PC-3 (cell line): ENCODE results near the gene MACROD2. TPM values are rescaled to one million over a fixed set of nuclear protein-coding genes. Genes with fewer than 3 reads are reported as not detected.

Experiments used
- ATAC-seq: fragments of 200-7000 bp; cut with Tn5 transposase; 2 replicates; pipeline ENCODE4 v1.9.1; 2020; ENCODE audit warnings: mild to moderate bottlenecking, moderate library complexity
- BruUV-seq: library from RNA; stranded (reverse); fragments of 400-500 nt; replicated peaks from 2 replicates; lab custom pipeline; 2021; lab: Mats Ljungman, UMichigan
- CTCF ChIA-PET: fragments of 300-600 bp; sonication (Branson Sonifier 250); formaldehyde crosslinking; loops from one replicate; lab custom pipeline; 2022; ENCODE audit warnings: antibody characterized with exemption; lab: Charles Lee
- POLR2A ChIA-PET: fragments of 300-600 bp; sonication (Branson Sonifier 250); formaldehyde crosslinking; loops from one replicate; lab custom pipeline; 2022; ENCODE audit warnings: antibody characterized with exemption; ENCODE audit not compliant: unreplicated experiment; lab: Charles Lee
- DNase-seq: peaks from one replicate; pipeline ENCODE4 v3.0.0-alpha.2; 2015
- H2AFZ ChIP-seq: fragments of 300-600 bp; sonication (generic); 2 replicates; pipeline ENCODE4 v1.6.0; 2016; ENCODE audit warnings: antibody characterized with exemption, low read length
- H3F3A ChIP-seq: fragments of 300-600 bp; sonication (generic); one replicate; pipeline ENCODE4 v1.6.0; 2017; ENCODE audit warnings: antibody characterized with exemption, low read length, control low read depth, mild to moderate bottlenecking; ENCODE audit not compliant: unreplicated experiment
- H3K27ac ChIP-seq: fragments of 300-600 bp; sonication (generic); 2 replicates; pipeline ENCODE4 v1.5.1; 2016; ENCODE audit warnings: mild to moderate bottlenecking, low read length
- H3K27me3 ChIP-seq: fragments of 300-600 bp; sonication (generic); 2 replicates; pipeline ENCODE4 v1.6.1; 2016; ENCODE audit warnings: low read length, mixed read lengths
- H3K36me3 ChIP-seq: fragments of 300-600 bp; sonication (generic); 2 replicates; pipeline ENCODE4 v1.6.1; 2016; ENCODE audit warnings: low read depth, mixed run types, low read length, mixed read lengths
- H3K4me1 ChIP-seq: fragments of 300-600 bp; sonication (generic); 2 replicates; pipeline ENCODE4 v1.5.1; 2016; ENCODE audit warnings: low read length; ENCODE audit not compliant: insufficient read depth
- H3K4me2 ChIP-seq: fragments of 300-600 bp; sonication (generic); 2 replicates; pipeline ENCODE4 v1.6.0; 2016; ENCODE audit warnings: low read length
- H3K4me3 ChIP-seq: fragments of 300-600 bp; sonication (generic); 2 replicates; pipeline ENCODE4 v1.5.1; 2016; ENCODE audit warnings: mild to moderate bottlenecking, low read length, mixed read lengths
- H3K79me2 ChIP-seq: fragments of 300-600 bp; sonication (generic); 2 replicates; pipeline ENCODE4 v1.6.1; 2017; ENCODE audit warnings: low read length, mixed read lengths
- H3K9ac ChIP-seq: fragments of 300-600 bp; sonication (generic); 2 replicates; pipeline ENCODE4 v1.6.0; 2016; ENCODE audit warnings: mild to moderate bottlenecking, low read length
- H3K9me2 ChIP-seq: fragments of 300-600 bp; sonication (generic); replicated peaks from 2 replicates; pipeline ENCODE4 v1.6.1; 2016; ENCODE audit warnings: mixed run types, low read length, mixed read lengths
- H3K9me3 ChIP-seq: fragments of 300-600 bp; sonication (generic); 2 replicates; pipeline ENCODE4 v1.6.1; 2016; ENCODE audit warnings: low read length, mixed read lengths
- H4K20me1 ChIP-seq: fragments of 300-600 bp; sonication (generic); 2 replicates; pipeline ENCODE4 v1.6.1; 2016; ENCODE audit warnings: low read length, mixed read lengths
- EZH2 ChIP-seq: fragments of 300-600 bp; sonication (generic); IDR thresholded peaks from one replicate; pipeline ENCODE4 v1.6.1; 2017; ENCODE audit warnings: antibody characterized with exemption, mild to moderate bottlenecking, low read length; ENCODE audit not compliant: unreplicated experiment
- EZH2phosphoT487 ChIP-seq: fragments of 300-600 bp; sonication (generic); IDR thresholded peaks from 2 replicates; pipeline ENCODE4 v1.6.1; 2018; ENCODE audit warnings: mild to moderate bottlenecking, antibody characterized with exemption, low read length, borderline replicate concordance
- intact Hi-C: fragments of 100-400 bp; cut with micrococcal nuclease; formaldehyde crosslinking; loops from 2 replicates; pipeline ENCODE4 v1.9.0; 2023
- total RNA-seq: library from RNA; depleted of rRNA; stranded (reverse); fragments of >200 nt; gene quantifications from 2 replicates; pipeline ENCODE4 v1.2.3, GENCODE V29; 2014
- TF ChIP-seq, protein P1 (sequence below): fragments of 300-600 bp; sonication (generic); conservative IDR thresholded peaks from 2 replicates; pipeline ENCODE4 v1.5.1; 2017; ENCODE audit warnings: antibody characterized with exemption, low read depth, mild to moderate bottlenecking, low read length

The MACROD2 gene
- total RNA-seq, 1 experiment from 2014 or later = 3.1 TPM

DNA sequence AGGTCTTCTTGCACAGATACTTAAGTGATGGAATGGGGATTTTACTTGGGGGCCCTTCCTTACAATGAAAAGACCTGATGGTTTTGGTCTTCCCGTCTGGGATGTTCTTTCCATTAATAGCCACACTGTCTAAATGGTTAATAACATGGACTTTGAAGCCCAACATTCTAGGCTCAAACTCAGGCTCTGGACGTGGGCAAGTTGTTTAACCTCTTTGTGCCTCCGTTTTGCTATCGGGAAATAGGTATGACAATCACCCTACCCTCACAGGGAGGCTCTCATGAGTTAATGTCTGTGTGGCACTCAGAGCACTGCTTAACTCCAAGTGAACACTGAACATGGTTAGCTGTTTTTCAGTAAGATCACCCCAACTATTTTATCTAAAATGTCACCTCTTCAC, 702.8 kb downstream of the MACROD2 start:
- H3K27ac ChIP-seq = no peak overlapping the region
- TF ChIP-seq EZH2phosphoT487 (no peak), EZH2 (no peak)
- TF ChIP-seq, protein P1, sequence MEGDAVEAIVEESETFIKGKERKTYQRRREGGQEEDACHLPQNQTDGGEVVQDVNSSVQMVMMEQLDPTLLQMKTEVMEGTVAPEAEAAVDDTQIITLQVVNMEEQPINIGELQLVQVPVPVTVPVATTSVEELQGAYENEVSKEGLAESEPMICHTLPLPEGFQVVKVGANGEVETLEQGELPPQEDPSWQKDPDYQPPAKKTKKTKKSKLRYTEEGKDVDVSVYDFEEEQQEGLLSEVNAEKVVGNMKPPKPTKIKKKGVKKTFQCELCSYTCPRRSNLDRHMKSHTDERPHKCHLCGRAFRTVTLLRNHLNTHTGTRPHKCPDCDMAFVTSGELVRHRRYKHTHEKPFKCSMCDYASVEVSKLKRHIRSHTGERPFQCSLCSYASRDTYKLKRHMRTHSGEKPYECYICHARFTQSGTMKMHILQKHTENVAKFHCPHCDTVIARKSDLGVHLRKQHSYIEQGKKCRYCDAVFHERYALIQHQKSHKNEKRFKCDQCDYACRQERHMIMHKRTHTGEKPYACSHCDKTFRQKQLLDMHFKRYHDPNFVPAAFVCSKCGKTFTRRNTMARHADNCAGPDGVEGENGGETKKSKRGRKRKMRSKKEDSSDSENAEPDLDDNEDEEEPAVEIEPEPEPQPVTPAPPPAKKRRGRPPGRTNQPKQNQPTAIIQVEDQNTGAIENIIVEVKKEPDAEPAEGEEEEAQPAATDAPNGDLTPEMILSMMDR = no peak
- CTCF ChIA-PET = no interaction called here
- H3K9ac ChIP-seq = no peak overlapping the region
- ATAC-seq (no peak), DNase-seq (no peak)
- no peaks in the 10 kb centered on the region for H3K9me2 ChIP-seq
- BruUV-seq = no TSS peak
- intact Hi-C loops = no loop called here
- no peaks in the 10 kb centered on the region for H3K79me2 ChIP-seq
- no peak overlapping the region for H2AFZ ChIP-seq
- H3F3A ChIP-seq = no peaks in the 10 kb centered on the region
- no peaks in the 10 kb centered on the region for H4K20me1 ChIP-seq
- H3K27me3 ChIP-seq = no peaks in the 10 kb centered on the region
- POLR2A ChIA-PET = no interaction called here
- peaks cover 12% of the 10 kb centered on the region for H3K4me1 ChIP-seq
- H3K9me3 ChIP-seq = no peaks in the 10 kb centered on the region
- H3K4me2 ChIP-seq = no peak overlapping the region
- no peak overlapping the region for H3K4me3 ChIP-seq
- no peaks in the 10 kb centered on the region for H3K36me3 ChIP-seq

DNA sequence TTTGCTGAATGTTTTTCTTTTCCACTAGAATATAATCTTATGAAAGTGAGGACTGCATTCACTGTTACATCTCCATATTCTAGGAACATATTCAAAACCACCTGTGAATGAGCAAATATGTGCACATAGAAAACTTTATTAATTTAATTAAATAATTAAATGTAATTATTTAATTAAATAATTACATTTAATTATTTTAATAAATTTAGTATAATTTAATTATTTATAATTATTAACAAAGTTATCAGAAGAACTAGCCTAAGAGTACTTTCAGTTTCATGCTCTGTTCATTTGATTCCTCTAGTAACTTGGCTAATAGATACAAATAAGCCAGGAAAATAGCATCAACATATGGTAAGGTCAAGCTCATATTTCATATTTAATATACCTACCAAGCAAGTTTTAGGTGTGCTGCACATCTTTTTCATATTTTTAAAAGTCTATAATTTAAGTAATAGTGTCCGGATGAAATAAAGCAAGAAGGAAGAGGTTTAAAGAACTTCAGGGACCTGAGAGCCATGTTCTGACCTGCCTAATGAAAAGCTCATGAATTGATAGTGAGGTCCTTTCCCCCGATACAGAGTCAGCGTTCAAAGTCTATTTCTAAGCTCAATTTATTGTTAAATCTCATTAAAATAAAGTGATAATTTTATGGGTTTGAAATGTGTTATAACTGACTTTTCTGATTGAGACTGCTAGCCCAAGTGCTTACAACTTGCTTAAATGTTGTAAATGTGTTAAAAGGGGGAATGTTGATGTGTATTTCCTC, 703.5 kb downstream of the MACROD2 start:
- no peak for ATAC-seq
- CTCF ChIA-PET = no interaction called here

More for the DNA sequence above, 703.5 kb downstream of the MACROD2 start:
- no peak overlapping the region for H2AFZ ChIP-seq
- no peaks in the 10 kb centered on the region for H3K9me3 ChIP-seq
- no peaks in the 10 kb centered on the region for H3K79me2 ChIP-seq
- no peak overlapping the region for H3K9ac ChIP-seq
- H3K36me3 ChIP-seq = no peaks in the 10 kb centered on the region
- no TSS peak for BruUV-seq
- no peaks in the 10 kb centered on the region for H4K20me1 ChIP-seq
- DNase-seq = no peak
- no peaks in the 10 kb centered on the region for H3F3A ChIP-seq
- POLR2A ChIA-PET = interaction anchor here (0.6 kb wide), 1 partner anchor 408 kb away, joined by 3 read pairs; no protein-coding TSS in a partner anchor
- no peaks in the 10 kb centered on the region for H3K27me3 ChIP-seq
- H3K27ac ChIP-seq = no peak overlapping the region
- H3K4me2 ChIP-seq = no peak overlapping the region
- H3K4me1 ChIP-seq = peaks cover 12% of the 10 kb centered on the region
- TF ChIP-seq EZH2 (no peak), EZH2phosphoT487 (no peak)
- TF ChIP-seq, protein P1 = no peak
- H3K9me2 ChIP-seq = no peaks in the 10 kb centered on the region
- intact Hi-C loops = no loop called here
- no peak overlapping the region for H3K4me3 ChIP-seq
